HCT116 (cell line): ENCODE data around the gene AADAT.

Source experiments
- CEBPB ChIP-seq: IDR thresholded peaks from 2 replicates; pipeline ENCODE4 v1.6.1; 2012; ENCODE audit warnings: low read depth
- CTCF ChIP-seq, 3 experiments: fragments of 200-600 bp in 1 of 3; sonication (generic) in 1 of 3; IDR thresholded peaks in 2 of 3; conservative IDR thresholded peaks in 1 of 3; 2 replicates each; pipeline ENCODE4 v1.5.1; 2012 to 2017; ENCODE audit warnings: low read depth in 2 of 3, low read length in 2 of 3, antibody characterized with exemption in 1 of 3, borderline replicate concordance in 1 of 3, control low read depth in 1 of 3, mild to moderate bottlenecking in 1 of 3, mixed read lengths in 1 of 3, mixed run types in 1 of 3, moderate library complexity in 1 of 3; ENCODE audit not compliant: insufficient read depth in 1 of 3
- JUND ChIP-seq: IDR thresholded peaks from 2 replicates; pipeline ENCODE4 v1.6.1; 2012
- MAX ChIP-seq: IDR thresholded peaks from 2 replicates; pipeline ENCODE4 v1.6.1; 2012
- POLR2A ChIP-seq: IDR thresholded peaks from 2 replicates; pipeline ENCODE4 v1.7.0; 2011; ENCODE audit warnings: borderline replicate concordance; ENCODE audit not compliant: insufficient read depth, insufficient read length; ENCODE audit errors: extremely low read depth
- POLR2AphosphoS5 ChIP-seq: IDR thresholded peaks from 2 replicates; pipeline ENCODE4 v1.6.1; 2011; ENCODE audit warnings: mild to moderate bottlenecking, low read depth, low read length, moderate library complexity
- REST ChIP-seq: IDR thresholded peaks from 2 replicates; pipeline ENCODE4 v1.6.1; 2012; ENCODE audit warnings: low read depth
- SP1 ChIP-seq: IDR thresholded peaks from 2 replicates; pipeline ENCODE4 v1.6.1; 2012; ENCODE audit warnings: low read depth
- SRF ChIP-seq: IDR thresholded peaks from 2 replicates; pipeline ENCODE4 v1.6.1; 2012; ENCODE audit warnings: low read depth
- ZBTB33 ChIP-seq: IDR thresholded peaks from 2 replicates; pipeline ENCODE4 v1.6.1; 2011; ENCODE audit warnings: mild to moderate bottlenecking, low read length, moderate library complexity; ENCODE audit not compliant: insufficient replicate concordance; ENCODE audit errors: extremely low read depth
- ZNF274 ChIP-seq: fragments of 200-500 bp; sonication (Bioruptor generic); IDR thresholded peaks from 2 replicates; pipeline ENCODE4 v1.6.1; 2014; ENCODE audit warnings: mild to moderate bottlenecking, low read depth, low read length, inconsistent platforms

GRCh38 chr4:170035231-170035630, 54.5 kb downstream of the AADAT start:
- TF ChIP-seq POLR2A = no peak
- no peak for TF ChIP-seq CTCF (IDR thresholded peaks at IDR 0.05 in 2 of 3, conservative IDR thresholded peaks at IDR 0.05 in 1 of 3; ENCODE audit: borderline replicate concordance in 1 of 3, insufficient read depth in 1 of 3, low read depth in 2 of 3, low read length in 2 of 3)
- no peak for TF ChIP-seq POLR2AphosphoS5
- no peak for TF ChIP-seq SRF
- no peak for TF ChIP-seq REST
- TF ChIP-seq MAX = no peak
- TF ChIP-seq ZNF274 = no peak
- no peak for TF ChIP-seq CEBPB
- no peak for TF ChIP-seq ZBTB33
- TF ChIP-seq SP1 = no peak
- TF ChIP-seq JUND = no peak
